IPS-18c (cell line): ENCODE results near the gene RUNX1.
"Not testable (repeated sequence)": the region's sequence is repeated elsewhere in the genome, so short reads cannot be mapped to it uniquely, and the experiment has no call there.

ENCODE experiments used
- H3K4me3 ChIP-seq: 2 replicates; pipeline ENCODE4 v1.7.0; 2013; ENCODE audit warnings: low read depth, mild to moderate bottlenecking, low read length, moderate library complexity; ENCODE audit not compliant: insufficient read depth
- H3K9me3 ChIP-seq: one replicate; pipeline ENCODE4 v1.6.1; 2013; ENCODE audit warnings: mild to moderate bottlenecking, low read length, moderate library complexity; ENCODE audit not compliant: control insufficient read depth, insufficient read depth

RUNX1 gene

GRCh38 chr21:34805157-34805556 lies 243.9 kb downstream of the RUNX1 start:
- H3K4me3 ChIP-seq: no peak overlapping the region
- H3K9me3 ChIP-seq: peaks cover 2% of the 10 kb centered on the region

DNA sequence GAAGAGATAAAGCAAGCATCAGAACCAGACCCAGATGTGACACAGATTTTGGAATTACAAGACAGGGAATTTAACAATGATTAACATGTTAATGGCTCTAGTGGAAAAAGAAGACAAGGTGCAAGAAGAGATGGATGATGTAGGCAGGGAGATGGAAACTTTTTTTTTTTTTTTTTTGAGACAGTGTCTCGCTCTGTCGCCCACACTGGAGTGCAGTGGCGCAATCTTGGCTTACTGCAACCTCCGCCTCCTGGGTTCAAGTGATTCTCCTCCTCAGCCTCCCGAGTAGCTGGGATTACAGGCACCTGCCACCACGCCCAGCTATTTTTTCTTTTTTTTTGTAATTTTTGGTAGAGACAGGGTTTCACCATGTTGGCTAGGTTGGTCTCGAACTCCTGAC lies 244.5 kb downstream of the RUNX1 start:
- H3K9me3 ChIP-seq, H3K4me3 ChIP-seq: not testable (repeated sequence)

DNA sequence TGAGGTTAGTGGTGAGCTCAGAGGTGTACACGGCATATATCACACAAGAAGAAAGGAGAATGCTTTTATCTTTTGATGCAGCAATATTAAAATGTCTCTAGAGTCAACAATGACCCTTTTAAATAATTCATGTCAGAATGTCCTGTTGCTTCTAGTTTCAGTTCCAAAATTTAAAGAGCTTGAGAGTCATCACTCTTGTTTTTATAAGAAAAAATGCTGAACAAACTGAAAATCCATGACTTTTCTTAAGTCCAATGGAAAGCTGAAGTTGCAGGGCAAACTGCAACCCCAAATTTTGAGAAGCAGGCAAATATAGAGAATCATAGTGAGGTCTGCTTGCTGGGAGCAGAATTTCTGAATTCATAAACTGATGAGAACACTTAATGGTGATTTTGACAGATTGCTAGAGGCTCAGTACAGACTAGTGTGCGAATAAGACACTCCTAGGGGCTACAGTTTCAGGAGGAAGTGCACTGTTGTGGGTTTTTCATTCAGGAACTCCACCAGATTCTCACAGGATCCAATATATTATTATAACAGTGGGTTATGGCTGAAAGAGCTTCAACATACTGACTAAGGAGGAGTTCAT lies 245.2 kb downstream of the RUNX1 start:
- Histone ChIP-seq H3K4me3 (no peak overlapping the region), H3K9me3 (peaks cover 2% of the 10 kb centered on the region)

DNA sequence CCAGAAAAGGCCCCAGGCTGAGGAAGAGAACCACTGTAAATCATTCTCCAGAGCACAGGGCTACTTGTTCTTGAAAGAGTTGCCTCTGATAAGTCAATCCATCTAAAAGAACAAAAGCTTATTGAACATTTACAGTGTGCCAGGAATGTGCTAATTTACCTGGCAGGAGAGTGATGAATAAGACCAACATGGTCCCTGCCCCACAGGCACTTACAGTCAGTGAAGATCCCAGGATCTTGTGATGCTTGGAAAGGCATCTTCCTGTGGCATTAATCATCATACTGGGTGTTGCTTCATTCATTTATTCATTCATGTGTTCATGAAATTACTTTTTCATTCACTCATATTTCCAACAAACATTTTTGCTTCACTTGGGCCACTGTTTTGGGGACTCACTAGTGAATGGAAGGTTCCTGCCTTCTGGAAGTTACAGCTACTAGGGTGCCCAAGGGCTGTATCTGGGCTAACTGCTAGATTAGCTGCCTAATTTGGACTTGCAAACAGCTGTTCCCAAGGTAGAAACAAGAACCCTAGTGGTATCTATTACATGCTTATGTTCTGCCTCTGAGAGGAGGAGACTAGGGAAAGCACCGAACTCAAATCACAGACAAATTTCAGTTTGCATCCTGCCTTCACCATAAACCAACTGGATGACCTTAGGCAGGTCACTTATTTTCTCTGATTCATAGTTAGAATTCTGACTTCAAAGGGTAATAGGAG lies 246.8 kb downstream of the RUNX1 start:
- no peak overlapping the region for H3K4me3 ChIP-seq
- H3K9me3 ChIP-seq: peaks cover 2% of the 10 kb centered on the region

DNA sequence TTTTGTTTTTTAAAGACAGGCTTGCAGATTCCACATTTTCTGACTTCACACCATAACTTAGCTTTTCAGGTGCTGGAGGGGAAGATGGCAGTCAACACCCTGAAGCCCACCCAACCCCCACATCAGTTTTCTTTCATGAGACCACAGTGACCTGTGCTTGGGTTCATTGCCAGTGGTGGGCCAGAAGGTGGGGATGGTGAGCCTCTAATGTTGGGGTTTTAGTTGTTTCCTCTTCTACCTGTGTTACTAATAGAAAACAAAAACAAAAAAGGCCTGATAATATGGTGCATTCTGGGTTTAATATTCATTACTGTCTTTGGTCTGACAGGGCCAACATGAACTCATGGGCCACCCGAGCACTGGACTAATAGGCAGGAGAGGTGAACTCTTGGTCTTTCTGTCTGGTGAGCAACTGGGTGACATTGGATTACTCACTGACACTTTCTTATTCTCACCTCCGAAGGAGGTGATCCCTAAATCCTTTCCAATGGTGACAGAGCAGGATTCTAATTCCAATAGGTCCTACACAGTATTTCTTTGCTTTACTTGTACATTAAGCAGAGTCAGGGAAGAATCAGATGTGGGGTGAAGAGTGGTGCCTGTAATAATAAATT lies 247.5 kb downstream of the RUNX1 start:
- no peak overlapping the region for H3K4me3 ChIP-seq
- peaks cover 2% of the 10 kb centered on the region for H3K9me3 ChIP-seq

DNA sequence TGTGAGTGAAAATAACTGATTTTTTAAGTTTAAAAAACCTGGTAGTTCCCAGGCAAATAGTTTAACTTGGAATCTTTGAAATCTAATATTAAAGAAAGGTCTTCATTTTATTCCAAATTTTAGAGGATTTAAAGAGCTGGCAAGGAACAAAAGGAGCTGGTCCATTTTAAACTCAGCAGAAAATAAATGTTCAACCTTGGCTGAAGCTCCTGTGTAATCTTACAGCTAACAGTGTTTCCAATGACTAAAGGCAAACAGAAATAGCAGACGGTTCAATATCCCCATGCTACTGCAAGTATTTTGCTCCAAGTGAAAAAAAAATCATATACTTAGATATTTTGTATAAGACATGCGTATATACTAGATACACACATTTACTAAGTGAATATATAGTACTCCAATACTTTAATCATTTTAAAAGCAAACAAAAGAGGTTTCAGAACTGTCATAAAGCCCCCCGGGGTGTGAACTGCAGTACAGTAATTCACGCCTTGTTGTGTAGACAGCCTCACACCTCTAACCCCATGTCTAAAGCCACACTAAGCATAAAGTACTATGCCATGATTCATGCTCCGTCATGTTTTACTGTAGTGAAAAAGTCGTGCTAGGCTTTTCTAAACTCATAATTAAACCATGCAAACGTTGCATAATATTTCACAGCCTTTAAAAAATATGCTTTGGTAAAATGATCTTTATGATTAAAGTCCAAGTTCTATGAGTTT lies 248.1 kb downstream of the RUNX1 start:
- Histone ChIP-seq H3K4me3 (no peak overlapping the region), H3K9me3 (peaks cover 2% of the 10 kb centered on the region)

- Histone ChIP-seq H3K9me3 (peaks cover 2% of the 10 kb centered on the region), H3K4me3 (no peak overlapping the region)
Observed at GRCh38 chr21:34799092-34799491, 250.0 kb downstream of the RUNX1 start.

- Histone ChIP-seq H3K4me3 (no peak overlapping the region), H3K9me3 (no peaks in the 10 kb centered on the region)
Observed at GRCh38 chr21:34797921-34798535, 251.1 kb downstream of the RUNX1 start.

DNA sequence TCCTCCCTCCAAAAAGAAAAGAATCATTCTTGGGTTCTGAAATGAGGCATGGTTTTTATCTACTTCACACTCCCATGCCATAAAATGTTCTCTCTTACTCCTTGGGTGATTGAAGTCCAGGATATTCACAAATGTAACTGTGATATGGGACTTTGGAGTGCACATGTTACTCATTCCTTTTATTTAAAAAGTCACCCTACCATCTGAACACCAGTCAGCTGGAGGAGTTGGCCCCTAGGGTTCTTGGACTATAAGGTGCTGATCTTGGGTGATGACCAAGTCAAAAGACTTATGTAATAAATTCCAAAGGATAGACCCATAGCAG lies 251.9 kb downstream of the RUNX1 start:
- Histone ChIP-seq H3K4me3 (no peak overlapping the region), H3K9me3 (no peaks in the 10 kb centered on the region)

DNA sequence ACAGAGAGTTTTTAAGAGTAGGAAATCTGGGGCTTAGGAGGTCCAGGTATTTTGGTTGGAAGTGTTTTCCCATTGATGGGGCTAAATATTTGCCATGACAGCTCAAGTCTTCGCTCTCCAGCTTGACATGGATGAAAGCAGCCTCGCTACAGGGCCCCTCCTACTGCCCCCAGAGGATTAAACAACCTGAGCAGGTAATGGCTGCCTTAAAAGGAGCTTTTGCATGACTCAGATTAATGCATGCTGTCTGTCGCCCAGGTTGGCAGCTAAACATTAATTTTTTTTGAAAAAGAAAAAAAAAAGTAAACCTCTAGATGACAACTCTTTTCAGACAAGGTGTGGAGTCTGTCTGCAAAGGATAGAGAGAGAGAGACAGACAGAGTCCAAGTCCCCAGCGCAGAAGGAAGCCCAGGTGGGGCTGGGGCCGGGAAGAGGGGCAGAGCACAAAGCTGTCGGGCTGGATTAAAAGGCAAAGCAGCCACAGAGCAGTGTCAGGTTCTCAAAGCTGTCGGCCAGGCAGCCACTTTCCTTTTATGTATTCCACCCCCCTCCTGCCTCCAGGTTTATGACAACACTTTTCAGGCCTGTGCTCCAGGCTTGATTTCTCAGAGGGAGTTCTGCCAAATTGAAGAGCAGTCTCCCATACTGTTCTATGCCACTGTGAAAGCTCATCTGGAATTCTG lies 252.4 kb downstream of the RUNX1 start:
- Histone ChIP-seq H3K9me3 (no peaks in the 10 kb centered on the region), H3K4me3 (no peak overlapping the region)

DNA sequence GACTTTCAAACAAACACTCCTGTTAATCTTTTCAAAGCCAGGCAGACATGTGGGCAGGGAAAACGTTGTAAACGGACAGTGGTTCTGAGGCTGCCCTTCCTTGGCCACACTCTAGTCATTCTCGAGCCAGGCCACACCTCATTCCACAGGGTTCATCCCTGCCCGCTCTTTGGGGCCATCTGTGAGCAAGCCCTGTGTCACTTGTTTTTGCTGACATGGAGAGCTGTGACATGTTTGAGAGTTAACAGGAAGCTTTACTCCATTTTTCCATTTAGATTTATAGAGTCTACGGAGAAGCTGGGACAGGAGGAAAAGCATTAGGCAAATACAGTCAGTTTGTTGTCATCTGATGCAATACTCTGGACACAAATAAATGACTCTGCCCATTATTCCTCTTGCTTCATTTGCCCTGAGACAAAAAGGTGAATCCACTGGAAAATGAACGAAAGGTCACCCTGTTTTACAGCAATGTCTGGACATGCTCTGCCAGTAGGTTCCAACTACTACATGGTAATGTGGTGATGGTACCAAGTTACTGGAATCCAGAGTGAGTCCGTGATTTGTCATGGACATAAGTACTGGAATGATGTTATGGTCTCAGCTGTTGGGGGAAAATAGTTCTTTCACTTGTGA lies 253.4 kb downstream of the RUNX1 start:
- Histone ChIP-seq H3K4me3 (no peak overlapping the region), H3K9me3 (no peaks in the 10 kb centered on the region)

DNA sequence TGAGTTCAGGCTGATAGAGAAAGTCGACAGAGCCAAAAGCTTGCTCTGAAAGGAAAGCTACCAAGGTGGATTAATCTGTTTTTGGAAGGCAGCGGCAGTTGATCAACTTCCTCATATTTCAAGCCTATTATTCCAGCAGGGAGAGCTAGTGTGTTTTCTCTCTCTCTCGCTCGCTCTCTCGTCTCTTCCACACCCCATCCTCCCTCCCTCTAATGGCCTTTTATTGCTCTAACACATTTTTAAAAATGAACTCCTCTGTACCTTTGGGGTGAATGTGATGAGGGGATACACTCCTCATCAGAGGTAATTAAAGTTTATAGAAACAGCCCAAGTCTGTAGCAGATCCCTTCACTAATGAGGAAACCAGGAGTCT lies 253.9 kb downstream of the RUNX1 start:
- no peak overlapping the region for H3K4me3 ChIP-seq
- no peaks in the 10 kb centered on the region for H3K9me3 ChIP-seq

DNA sequence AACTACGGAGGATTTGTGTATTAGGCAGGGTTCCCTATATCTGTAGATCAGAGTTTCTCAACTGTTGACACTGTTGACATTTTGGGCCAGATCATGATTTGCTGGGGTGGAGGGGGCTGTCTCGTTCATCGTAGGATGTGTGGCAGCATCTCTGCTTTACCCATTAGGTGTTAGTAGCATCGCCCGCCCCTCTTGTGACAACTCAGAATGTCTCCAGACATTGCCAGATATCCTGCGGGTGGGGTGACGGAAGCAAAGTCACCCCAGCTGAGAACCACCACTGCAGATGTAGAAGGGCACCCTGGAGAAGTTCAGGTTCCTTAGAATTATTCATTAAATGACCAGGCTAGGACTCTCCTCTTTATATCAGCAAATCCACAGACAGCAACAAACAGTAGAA lies 254.4 kb downstream of the RUNX1 start:
- no peak overlapping the region for H3K4me3 ChIP-seq
- no peaks in the 10 kb centered on the region for H3K9me3 ChIP-seq

DNA sequence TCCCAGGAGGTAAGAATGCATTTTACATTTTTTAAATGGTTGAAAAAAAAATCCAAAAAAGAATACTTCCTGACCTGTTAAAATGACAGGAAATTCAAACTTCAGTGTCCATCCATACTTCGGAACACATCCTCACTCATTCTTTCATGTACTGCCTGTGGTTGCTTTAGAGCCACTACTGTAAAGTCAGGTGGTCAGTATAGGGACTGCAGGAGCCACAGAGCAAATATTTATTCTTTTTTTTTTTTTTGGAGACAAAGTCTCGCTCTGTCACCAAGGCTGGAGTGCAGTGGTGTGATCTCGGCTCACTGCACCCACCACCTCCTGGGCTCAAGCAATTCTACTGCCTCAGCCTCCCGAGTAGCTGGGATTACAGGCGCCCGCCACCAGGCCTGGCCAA lies 255.6 kb downstream of the RUNX1 start:
- Histone ChIP-seq H3K4me3 (no peak overlapping the region), H3K9me3 (no peaks in the 10 kb centered on the region)

GRCh38 chr21:34792504-34793089 lies 256.5 kb downstream of the RUNX1 start:
- H3K9me3 ChIP-seq: no peaks in the 10 kb centered on the region
- no peak overlapping the region for H3K4me3 ChIP-seq

- H3K9me3 ChIP-seq: no peaks in the 10 kb centered on the region
Observed at GRCh38 chr21:34791776-34792503, 257.2 kb downstream of the RUNX1 start.

More at GRCh38 chr21:34791776-34792503, 257.2 kb downstream of the RUNX1 start:
- no peak overlapping the region for H3K4me3 ChIP-seq
